Fibroblast of skin of abdomen (primary cell): ENCODE data around the gene NEK8.

Experiments used
- DNase-seq: peaks from one replicate; pipeline ENCODE4 v3.0.0-alpha.2; 2013

The NEK8 gene

GRCh38 chr17:28744972-28745785, 16.6 kb downstream of the NEK8 start:
- DNase-seq = peak; percentile 56

- no peak for DNase-seq
Measured at GRCh38 chr17:28745786-28746411, 17.3 kb downstream of the NEK8 start.

- DNase-seq = no peak
Measured at GRCh38 chr17:28746611-28747050, 18.0 kb downstream of the NEK8 start.

DNA sequence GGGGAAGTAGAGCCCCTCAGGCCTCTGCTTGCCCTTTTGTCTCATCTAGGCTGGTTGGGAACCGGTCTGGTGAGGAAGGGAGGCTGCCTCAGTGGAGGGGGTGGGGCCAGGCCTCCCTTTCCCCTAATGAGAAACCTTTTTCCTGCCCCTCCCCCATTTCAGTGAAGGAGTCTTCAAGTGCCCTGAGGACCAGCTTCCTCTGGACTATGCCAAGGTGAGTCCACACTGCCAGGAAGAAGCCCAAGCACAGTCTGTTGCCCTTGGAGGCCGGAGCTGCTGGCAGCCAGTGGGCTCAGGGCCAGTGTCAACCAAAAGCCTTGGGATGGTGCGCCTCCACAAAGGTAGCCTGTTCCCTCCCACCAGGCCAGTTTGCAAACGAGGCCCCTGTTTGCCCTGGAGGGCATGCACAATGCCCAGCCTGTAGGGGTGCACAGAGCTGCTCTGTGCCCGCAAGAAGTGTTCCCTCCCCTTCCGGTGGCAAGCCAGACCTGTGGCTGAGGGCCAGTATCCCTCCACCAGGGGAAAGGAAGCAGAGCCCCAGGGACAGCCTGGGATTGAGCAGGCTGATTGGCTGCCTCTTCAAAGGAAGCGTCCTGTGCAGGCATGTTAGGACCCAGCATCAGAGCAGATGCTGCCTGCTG, 18.6 kb downstream of the NEK8 start:
- no peak for DNase-seq

- no peak for DNase-seq
Measured at GRCh38 chr17:28747801-28748750, 19.5 kb downstream of the NEK8 start.

DNA sequence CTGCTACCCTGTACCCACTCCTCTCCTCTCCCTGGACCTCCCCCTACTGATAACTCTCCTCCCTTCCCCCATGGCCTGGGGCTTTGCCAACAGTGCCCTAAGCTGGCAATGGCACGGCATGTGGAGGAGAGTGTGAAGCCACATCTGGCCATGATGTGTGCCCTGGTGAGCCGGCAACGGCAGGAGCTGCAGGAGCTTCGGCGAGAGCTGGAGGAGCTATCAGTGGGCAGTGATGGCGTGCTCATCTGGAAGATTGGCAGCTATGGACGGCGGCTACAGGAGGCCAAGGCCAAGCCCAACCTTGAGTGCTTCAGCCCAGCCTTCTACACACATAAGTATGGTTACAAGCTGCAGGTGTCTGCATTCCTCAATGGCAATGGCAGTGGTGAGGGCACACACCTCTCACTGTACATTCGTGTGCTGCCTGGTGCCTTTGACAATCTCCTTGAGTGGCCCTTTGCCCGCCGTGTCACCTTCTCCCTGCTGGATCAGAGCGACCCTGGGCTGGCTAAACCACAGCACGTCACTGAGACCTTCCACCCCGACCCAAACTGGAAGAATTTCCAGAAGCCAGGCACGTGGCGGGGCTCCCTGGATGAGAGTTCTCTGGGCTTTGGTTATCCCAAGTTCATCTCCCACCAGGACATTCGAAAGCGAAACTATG, 20.4 kb downstream of the NEK8 start:
- no peak for DNase-seq

DNA sequence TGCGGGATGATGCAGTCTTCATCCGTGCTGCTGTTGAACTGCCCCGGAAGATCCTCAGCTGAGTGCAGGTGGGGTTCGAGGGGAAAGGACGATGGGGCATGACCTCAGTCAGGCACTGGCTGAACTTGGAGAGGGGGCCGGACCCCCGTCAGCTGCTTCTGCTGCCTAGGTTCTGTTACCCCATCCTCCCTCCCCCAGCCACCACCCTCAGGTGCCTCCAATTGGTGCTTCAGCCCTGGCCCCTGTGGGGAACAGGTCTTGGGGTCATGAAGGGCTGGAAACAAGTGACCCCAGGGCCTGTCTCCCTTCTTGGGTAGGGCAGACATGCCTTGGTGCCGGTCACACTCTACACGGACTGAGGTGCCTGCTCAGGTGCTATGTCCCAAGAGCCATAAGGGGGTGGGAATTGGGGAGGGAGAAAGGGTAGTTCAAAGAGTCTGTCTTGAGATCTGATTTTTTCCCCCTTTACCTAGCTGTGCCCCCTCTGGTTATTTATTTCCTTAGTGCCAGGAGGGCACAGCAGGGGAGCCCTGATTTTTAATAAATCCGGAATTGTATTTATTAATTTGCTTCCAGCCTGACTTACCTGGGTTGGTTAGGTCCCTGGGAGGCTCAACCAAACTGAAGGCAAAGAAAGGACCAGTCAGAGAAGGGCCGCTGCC, 21.1 kb downstream of the NEK8 start:
- DNase-seq = no peak

GRCh38 chr17:28750178-28751047, 21.8 kb downstream of the NEK8 start:
- peak; percentile 88 for DNase-seq

DNA sequence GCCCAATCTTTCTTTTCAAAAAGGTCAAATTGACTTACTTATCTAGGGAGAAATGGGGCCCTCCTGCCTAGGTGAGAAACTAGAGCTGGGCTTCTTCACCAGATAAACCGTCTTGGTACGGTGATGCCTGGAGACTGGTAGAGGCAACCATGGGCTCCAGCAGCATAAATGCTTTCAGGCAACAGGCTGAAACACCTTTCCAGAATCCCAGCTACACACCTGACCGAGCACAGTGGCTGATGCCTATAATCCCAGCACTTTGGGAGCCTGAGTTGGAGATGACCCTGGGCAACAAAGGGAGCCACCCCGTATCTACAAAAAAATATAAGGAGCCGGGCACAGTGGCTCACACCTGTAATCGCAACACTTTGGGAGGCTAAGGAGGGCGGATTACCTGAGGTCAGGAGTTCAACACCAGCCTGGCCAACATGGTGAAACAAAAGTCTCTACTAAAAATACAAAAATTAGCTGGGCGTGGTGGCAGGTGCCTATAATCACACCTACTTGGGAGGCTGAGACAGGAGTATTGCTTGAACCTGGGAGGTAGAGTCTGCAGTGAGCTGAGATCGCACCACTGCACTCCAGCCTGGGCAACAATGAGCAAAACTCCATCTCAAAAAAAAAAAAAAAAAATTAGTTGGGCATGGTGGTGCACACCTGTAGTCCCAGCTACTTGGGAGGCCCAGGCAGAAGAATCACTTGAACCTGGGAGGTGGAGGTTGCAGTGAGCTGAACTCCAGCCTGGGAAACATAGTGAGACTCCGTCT, 23.2 kb downstream of the NEK8 start:
- DNase-seq = no peak

- DNase-seq = no peak
Measured at GRCh38 chr17:28755486-28755885, 26.9 kb downstream of the NEK8 start.

DNA sequence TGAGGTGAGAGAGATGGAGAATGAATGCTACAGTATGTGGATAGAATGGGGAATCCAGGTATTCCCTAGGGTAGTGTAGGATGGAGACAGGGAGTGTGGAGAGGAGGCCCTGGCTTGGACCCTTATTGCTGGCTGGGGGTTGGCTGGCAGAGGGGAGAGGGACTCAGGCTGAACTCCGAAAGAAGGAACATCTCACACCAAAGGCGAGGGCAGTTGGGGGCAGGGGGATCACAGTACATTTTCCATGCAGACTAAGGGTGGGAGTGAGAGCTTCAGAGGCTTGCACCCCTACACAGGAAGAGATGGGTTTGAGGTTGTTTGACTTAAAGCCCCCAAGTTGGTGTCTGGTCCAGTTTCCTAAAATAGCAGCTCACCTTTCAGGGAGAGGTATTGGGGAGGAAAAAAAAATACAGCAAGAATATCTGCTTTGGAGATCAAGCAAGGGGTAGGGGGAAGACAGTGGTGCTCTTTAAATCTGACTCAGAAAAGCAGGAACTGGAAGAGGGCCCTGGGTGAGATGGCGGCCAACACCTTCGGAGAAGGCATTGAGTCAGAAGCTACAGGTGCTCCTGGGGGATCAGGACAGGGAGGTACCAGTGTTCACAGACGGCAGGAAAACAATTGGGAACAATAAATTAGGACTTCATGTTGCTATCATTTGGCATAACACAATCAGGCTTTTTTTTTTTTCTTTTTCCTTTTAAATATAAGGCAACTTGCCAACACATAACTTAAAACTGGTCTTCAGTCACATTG, 27.6 kb downstream of the NEK8 start:
- no peak for DNase-seq

DNA sequence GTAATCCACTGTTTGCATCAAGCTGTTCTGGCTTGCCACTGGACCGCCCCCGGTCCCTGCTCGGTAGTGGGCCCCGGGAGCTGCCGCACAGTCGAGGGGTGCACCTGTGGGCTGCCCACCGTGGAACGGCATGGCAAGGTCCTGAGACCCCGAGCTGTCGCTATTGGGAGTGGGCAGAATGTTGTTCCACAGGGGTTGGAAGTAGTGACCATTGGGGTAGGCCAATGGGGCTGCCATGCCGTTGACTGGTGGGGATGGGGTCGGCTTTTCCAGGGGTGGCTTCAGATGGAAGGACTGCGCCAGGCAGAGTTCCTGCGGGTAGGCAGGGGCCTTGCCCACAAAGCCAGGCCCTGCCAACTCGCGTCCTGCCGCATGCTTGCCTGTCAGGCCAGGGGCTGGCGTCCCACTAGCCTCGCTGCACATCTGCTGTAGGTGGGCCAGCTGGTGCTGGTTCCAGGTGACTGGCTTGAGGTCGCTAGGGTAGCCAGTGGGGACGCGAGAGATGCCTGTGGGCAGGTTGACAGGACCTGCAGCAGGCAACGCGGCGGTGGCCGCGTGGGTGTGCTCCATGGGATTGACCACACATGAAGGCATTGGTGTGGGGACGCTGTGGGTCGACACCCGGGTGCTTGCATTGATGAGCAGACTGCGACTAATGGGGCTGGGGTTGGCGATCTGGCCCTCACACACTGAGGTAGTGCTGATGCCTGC, 30.0 kb downstream of the NEK8 start:
- DNase-seq = no peak

DNA sequence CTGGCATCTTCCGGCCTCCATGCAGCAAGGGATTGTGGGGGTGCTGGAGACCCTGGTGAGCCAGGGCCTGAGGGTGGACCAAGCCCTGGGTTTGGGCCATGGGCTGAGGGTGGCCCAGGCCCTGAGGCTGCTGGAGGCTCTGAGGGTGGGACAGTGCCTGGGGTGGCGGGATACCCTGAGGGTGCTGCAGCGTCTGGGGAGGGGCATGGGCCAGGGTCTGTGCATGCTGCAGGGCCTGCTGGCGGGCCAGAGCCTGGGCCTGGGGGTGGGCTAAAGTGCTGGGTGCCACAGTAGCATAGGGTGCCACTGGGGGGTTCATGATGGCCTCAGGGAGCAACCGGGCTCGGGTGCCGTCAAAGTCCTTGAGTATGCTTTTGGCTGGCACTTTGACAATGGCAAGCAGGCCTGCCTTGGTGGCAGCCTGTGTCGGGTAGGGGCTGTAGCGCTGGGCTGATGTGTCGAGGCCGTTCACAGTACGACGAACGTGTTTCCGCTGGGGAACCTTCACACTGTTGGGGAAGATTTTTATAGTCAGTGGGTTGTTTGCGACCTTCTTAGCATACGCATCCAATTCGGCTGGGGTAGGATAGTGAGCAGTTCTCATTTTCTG, 30.8 kb downstream of the NEK8 start:
- no peak for DNase-seq

DNA sequence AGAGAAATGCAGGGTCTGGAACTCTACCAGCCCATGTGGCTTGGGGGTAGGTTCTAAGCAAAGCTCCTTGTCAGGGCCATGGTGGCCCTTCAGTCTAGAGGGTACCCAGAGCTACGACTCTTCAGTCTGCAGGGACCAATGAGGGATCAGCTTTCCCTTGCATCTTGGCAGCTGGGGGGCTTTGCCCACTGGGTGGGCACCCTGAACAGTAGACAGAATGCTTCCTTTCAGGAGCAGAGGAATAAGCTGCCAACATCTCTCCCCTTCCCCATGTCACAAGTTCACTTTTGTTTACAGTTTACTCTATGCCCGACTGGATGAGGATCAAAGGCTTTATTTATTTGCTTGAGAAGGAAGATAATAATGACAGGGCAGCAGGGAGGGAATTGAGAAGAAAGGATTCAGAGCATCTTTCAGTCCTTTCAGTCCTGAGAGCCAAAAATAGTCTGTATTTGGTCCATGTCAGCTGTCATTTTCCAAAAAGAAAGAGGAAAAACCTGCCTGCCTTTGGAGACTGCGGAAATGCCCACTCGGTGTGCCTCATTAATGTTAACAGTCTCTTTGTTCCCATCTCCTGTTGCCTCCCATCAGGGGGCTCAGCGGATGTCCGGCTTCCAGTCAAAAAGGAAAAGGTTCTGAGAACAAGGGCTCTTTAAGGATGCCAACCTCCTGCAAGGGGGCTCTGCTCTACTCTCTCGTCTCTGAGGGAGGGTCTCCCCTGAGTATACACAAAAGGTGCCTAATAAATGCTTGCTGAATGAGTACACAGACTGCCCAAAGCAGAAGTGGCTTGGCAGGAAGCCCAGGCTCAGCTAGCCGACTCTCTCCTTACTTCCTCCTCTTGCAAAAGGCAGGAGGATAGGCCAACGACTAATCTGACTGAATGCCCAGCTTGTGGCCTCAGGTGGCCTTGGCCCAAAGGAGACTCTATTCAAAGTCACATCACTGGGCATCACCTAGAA, 32.3 kb downstream of the NEK8 start:
- peak; percentile 28 for DNase-seq

- DNase-seq = no peak
Measured at GRCh38 chr17:28763137-28763799, 34.7 kb downstream of the NEK8 start.

DNA sequence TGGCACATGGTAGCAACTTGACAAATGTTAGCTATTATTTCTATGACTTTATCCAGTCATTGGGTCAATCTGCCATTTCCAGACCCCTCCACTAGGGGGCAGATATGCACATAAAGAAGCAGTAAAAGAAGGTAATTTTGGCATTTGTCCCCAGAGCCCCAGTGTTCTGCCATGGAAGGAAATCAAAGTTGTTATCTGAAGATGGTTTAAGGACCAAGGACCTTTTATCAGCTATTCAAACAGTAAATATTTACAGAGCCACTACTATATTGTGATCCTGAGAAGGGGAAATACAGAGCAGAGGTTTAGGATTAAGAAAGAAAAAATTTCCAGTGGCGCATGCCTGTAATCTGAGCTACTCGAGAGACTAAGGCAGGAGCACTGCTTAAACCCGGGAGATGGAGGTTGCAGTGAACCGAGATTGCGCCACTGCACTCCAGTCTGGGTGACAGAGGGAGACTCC, 35.2 kb downstream of the NEK8 start:
- peak; percentile 72 for DNase-seq
